Heart left ventricle (tissue), 16 donors: Measurements from ENCODE around the gene TUBA1A. TPM values are rescaled to one million over a fixed set of nuclear protein-coding genes. Genes with fewer than 3 reads are reported as not detected.
"Not testable (repeated sequence)": the region's sequence is repeated elsewhere in the genome, so short reads cannot be mapped to it uniquely, and the experiment has no call there.

Source experiments
- ATAC-seq, 4 donors: fragments of 200-7000 bp; cut with Tn5 transposase; one replicate each; pipeline ENCODE4 v1.9.1; 2020 to 2022; ENCODE audit warnings: moderate library complexity in 4 of 4, mild to moderate bottlenecking in 3 of 4, moderate number of reproducible peaks in 1 of 4
- DNase-seq, 5 donors: peaks; one replicate each; pipeline ENCODE4 v3.0.0-alpha.2; 2020
- H3K27ac ChIP-seq, 12 donors: fragments of 200-600 bp; sonication (generic) in 4 of 12; one replicate each; pipeline versions ENCODE4 v1.5.0 to v1.8.0; 2016 to 2022; ENCODE audit warnings: mild to moderate bottlenecking in 2 of 12
- H3K27me3 ChIP-seq, 9 donors: fragments of 200-600 bp; sonication (generic) in 2 of 9; one replicate each; pipeline versions ENCODE4 v1.5.1 to v1.8.0; 2016 to 2022; ENCODE audit warnings: mild to moderate bottlenecking in 3 of 9
- H3K36me3 ChIP-seq, 9 donors: fragments of 200-600 bp; sonication (generic) in 2 of 9; one replicate each; pipeline versions ENCODE4 v1.5.0 to v1.8.0; 2018 to 2022; ENCODE audit warnings: mild to moderate bottlenecking in 2 of 9
- H3K4me1 ChIP-seq, 12 donors: fragments of 200-600 bp; sonication (generic) in 4 of 12; one replicate each; pipeline versions ENCODE4 v1.5.0 to v1.8.0; 2016 to 2022; ENCODE audit warnings: mild to moderate bottlenecking in 3 of 12
- H3K4me3 ChIP-seq, 12 donors: fragments of 200-600 bp; sonication (generic) in 4 of 12; one replicate each; pipeline versions ENCODE4 v1.5.0 to v1.8.0; 2017 to 2022; ENCODE audit warnings: mild to moderate bottlenecking in 9 of 12, moderate library complexity in 4 of 12
- H3K9me3 ChIP-seq, 12 donors: fragments of 200-600 bp; sonication (generic) in 4 of 12; one replicate each; pipeline versions ENCODE4 v1.5.0 to v1.8.0; 2016 to 2022; ENCODE audit warnings: mild to moderate bottlenecking in 1 of 12
- CTCF ChIP-seq, 12 donors: fragments of 200-600 bp; sonication (generic) in 4 of 12; IDR thresholded peaks; one replicate each; pipeline versions ENCODE4 v1.5.0 to v1.8.0; 2018 to 2022; ENCODE audit warnings: antibody characterized with exemption in 12 of 12, mild to moderate bottlenecking in 5 of 12
- POLR2A ChIP-seq, 2 donors: fragments of 450-650 bp; IDR thresholded peaks; one replicate each; pipeline ENCODE4 v1.6.1; 2017; ENCODE audit warnings: antibody characterized with exemption in 2 of 2, mild to moderate bottlenecking in 2 of 2, moderate library complexity in 2 of 2
- WGBS, 4 donors: extraction: QIAGEN DNeasy Blood & Tissue Kit in 2 of 4; methylation state at CpG; one replicate each; pipeline versions ENCODE4 v1.1.5 to v1.1.7; 2013 to 2018; 5-methylcytosine and 5-hydroxymethylcytosine counted together
- intact Hi-C, 10 donors: fragments of 100-400 bp; cut with DNase I; formaldehyde crosslinking; loops; one replicate each; pipeline versions ENCODE4 v1.11.1 to v1.14.2; 2022
- polyA plus RNA-seq, 2 donors: library from polyadenylated mRNA; stranded (reverse); fragments of 200-250 nt; gene quantifications; one replicate each; pipeline ENCODE4 v1.2.3, GENCODE V29; 2013
- total RNA-seq, 9 donors: library from RNA; depleted of rRNA in 2 of 9; stranded (reverse); fragments of >200 nt in 2 of 9; fragmentation: NEBNext Ultra II Directional in 3 of 9; extraction: Animal tissue kit (Norgen Biotek cat#: 25700) in 3 of 9; gene quantifications; one replicate each; pipeline versions ENCODE4 v1.1.0 to v1.2.4, GENCODE V29; 2016 to 2023
- donor health status: ischemic (EF 13 %, LVEDD 7.1; RV severe dilation, severe dysfunction).
- donor health status: healthy with polysubstance abuse.
- donor health status: DM: no; HTN: yes; CAD: no.
- donor health status: DM: no; HTN: no; CAD: no.
- donor health status: ischemic (EF 25% LVEDD 6.9; RV normal size, moderate dysfunction).
- donor health status: ischemic (EF 25% LVEDD 5.7; RV mildly dilated, moderate dysfunction).
- donor health status: healthy.
- donor health status: DM: yes; HTN: yes; CAD: no.
- donor health status: ischemic (EF 35%, LVEDD 5.7; RV mildly dilated, moderate dysfunction).
- donor health status: nonischemic (EF 11% LVEDD 7.7; RV severe dilation, severe dysfunction).
- donor health status: DM: yes; HTN: yes; CAD: no.
- donor health status: PGD.
- donor health status: ischemic (EF 29% LVEDD 5.4; RV normal size, mild dysfunction).
- donor health status: nonischemic (EF 23%, LVEDD 6.1; RV moderate dilation, normal function).

TUBA1A gene
- total and polyA plus RNA-seq, 11 donors, result 71.5 to 280 (median 184) TPM

GRCh38 chr12:49144384-49144783, 44.5 kb downstream of the TUBA1A start:
- Histone ChIP-seq H3K4me1 (no peaks in the 10 kb centered on the region), H3K9me3 (no peaks in the 10 kb centered on the region), H3K27me3 (no peaks in the 10 kb centered on the region), H3K36me3 (no peaks in the 10 kb centered on the region), H3K4me3 (no peak overlapping the region), H3K27ac (no peak overlapping the region)
- no peak for TF ChIP-seq CTCF (IDR thresholded peaks at IDR 0.05)
- TF ChIP-seq POLR2A (IDR thresholded peaks at IDR 0.05), result no peak
- 70 to 85% (median 77%) methylated on average over 2 of the region's 2 CpGs for WGBS, 4 donors
- DNase-seq (no peak), ATAC-seq (no peak)
- intact Hi-C loops, result no loop called here

GRCh38 chr12:49138999-49139398, 49.9 kb downstream of the TUBA1A start:
- WGBS, 4 donors, result 91 to 95% (median 93%) methylated on average over 2 of the region's 2 CpGs
- Histone ChIP-seq H3K27ac (no peak overlapping the region), H3K9me3 (no peaks in the 10 kb centered on the region), H3K4me3 (no peak overlapping the region), H3K4me1 (no peaks in the 10 kb centered on the region), H3K36me3 (no peaks in the 10 kb centered on the region), H3K27me3 (no peaks in the 10 kb centered on the region)
- TF ChIP-seq POLR2A (IDR thresholded peaks at IDR 0.05) (no peak), CTCF (IDR thresholded peaks at IDR 0.05) (no peak)
- DNase-seq (no peak), ATAC-seq (no peak)
- intact Hi-C loops, result loop anchor here in 2 of 10 donors (5.0 kb wide), 2 partner anchors 38 to 43 kb away; no protein-coding TSS in a partner anchor

- TF ChIP-seq CTCF (IDR thresholded peaks at IDR 0.05), result no peak
- WGBS, 4 donors, result 45 to 56% (median 50%) methylated on average over 2 of the region's 2 CpGs
Observed at GRCh38 chr12:49138587-49138986, 50.3 kb downstream of the TUBA1A start.

GRCh38 chr12:49137476-49137875, 51.4 kb downstream of the TUBA1A start:
- ATAC-seq, result no peak
- H3K36me3 ChIP-seq, result no peaks in the 10 kb centered on the region
- H3K27ac ChIP-seq, result no peak overlapping the region
- 83 to 100% (median 96%) methylated on average over 1 of the region's 1 CpG for WGBS, 4 donors
- intact Hi-C loops, result loop anchor here in 2 of 10 donors (5.0 kb wide), 2 partner anchors 40 to 45 kb away; no protein-coding TSS in a partner anchor
- no peak for DNase-seq
- H3K4me3 ChIP-seq, result no peak overlapping the region
- no peaks in the 10 kb centered on the region for H3K9me3 ChIP-seq
- no peak for TF ChIP-seq CTCF (IDR thresholded peaks at IDR 0.05)
- no peak for TF ChIP-seq POLR2A (IDR thresholded peaks at IDR 0.05)
- peaks cover 0 to 15% (median 6%) of the 10 kb centered on the region in 12 donors for H3K4me1 ChIP-seq
- no peaks in the 10 kb centered on the region for H3K27me3 ChIP-seq

More at GRCh38 chr12:49138587-49138986, 50.3 kb downstream of the TUBA1A start:
- Histone ChIP-seq H3K27me3 (no peaks in the 10 kb centered on the region), H3K27ac (no peak overlapping the region), H3K9me3 (no peaks in the 10 kb centered on the region), H3K4me3 (no peak overlapping the region), H3K4me1 (peaks cover 0 to 4% (median 0%) of the 10 kb centered on the region in 12 donors), H3K36me3 (no peaks in the 10 kb centered on the region)
- no peak for ATAC-seq
- no peak for DNase-seq
- intact Hi-C loops, result loop anchor here in 2 of 10 donors (5.0 kb wide), 2 partner anchors 39 to 44 kb away; no protein-coding TSS in a partner anchor

- not testable (repeated sequence) for H3K36me3 ChIP-seq, DNase-seq, H3K9me3 ChIP-seq, H3K27ac ChIP-seq, H3K4me3 ChIP-seq, H3K27me3 ChIP-seq, ATAC-seq
- intact Hi-C loops, result loop anchor here in 2 of 10 donors (5.0 kb wide), 2 partner anchors 40 to 45 kb away; no protein-coding TSS in a partner anchor
- H3K4me1 ChIP-seq, result peaks cover 0 to 20% (median 11%) of the 10 kb centered on the region in 12 donors
- WGBS, 4 donors, result 87 to 97% (median 94%) methylated on average over 3 of the region's 3 CpGs
Observed at GRCh38 chr12:49136997-49137396, 51.9 kb downstream of the TUBA1A start.
